ENCODE measurements around the gene COL4A1.
A peak's percentile ranks its signal among the peaks of the same experiment; 100 is the strongest.
"Not testable (repeated sequence)": the region's sequence is repeated elsewhere in the genome, so short reads cannot be mapped to it uniquely, and the experiment has no call there.

COL4A1 gene

DNA sequence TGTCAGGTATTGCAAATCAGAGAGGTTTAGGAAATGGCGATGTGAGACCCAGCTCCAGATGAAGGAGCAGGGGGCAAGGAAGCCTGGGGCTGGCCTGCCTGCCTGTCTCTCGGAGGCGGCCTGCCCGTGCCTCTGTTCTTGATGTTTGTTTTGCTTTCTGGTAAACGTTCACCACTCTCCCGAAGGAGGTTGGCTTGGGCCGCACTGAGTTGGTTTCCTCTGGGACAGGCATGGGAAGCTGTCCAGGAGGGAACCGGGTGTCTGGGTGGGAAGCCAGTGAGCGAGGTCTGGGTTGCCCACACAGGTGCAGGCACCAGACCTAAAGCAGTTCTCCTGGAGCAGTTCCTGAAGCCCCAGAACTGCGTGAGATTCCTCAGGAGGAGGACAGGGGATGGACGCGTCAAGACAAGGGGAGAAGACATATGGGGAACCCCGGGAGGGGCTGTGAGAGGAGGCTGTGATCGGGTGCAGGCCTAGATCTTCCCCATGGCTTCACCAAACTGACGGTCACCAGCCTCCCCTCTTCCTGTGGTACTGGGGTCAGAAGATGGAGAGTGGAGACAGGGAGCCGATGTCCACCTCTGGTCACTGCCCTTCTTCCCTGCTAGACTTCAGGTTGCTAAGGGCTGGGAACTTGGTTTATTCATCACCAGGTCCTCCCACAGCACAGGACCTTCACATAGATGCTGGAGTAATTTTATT, 15.3 kb upstream of the COL4A1 start:
- Histone ChIP-seq H3K4me2 (ENCODE audit: low read length) (no peak overlapping the region), H3K4me3 (ENCODE audit: low read length) (no peak overlapping the region), H2AK5ac (ENCODE audit: low read length) (no peak overlapping the region), H4K8ac (ENCODE audit: low read depth, low read length) (no peak overlapping the region), H3K4ac (ENCODE audit: low read depth, low read length) (no peak overlapping the region), H3K36me3 (ENCODE audit: control insufficient read depth, insufficient read depth, low read length) (no peaks in the 10 kb centered on the region), H3K56ac (ENCODE audit: low read length) (no peak overlapping the region), H3K79me1 (ENCODE audit: low read length) (peaks cover 12% of the 10 kb centered on the region), H4K5ac (ENCODE audit: low read length) (no peak overlapping the region), H3K9ac (ENCODE audit: low read length) (no peak overlapping the region), H2BK120ac (ENCODE audit: low read depth, low read length) (no peak overlapping the region), H3K27ac (ENCODE audit: low read depth, low read length) (no peak overlapping the region), H3K23ac (ENCODE audit: low read length) (no peak overlapping the region), H2BK15ac (replicated peaks; ENCODE audit: low read depth) (no peak overlapping the region), H3K4me1 (ENCODE audit: control insufficient read depth, low read depth, low read length) (peaks cover 14% of the 10 kb centered on the region), H3K18ac (ENCODE audit: low read length) (no peak overlapping the region), H2BK5ac (ENCODE audit: low read length) (no peak overlapping the region), H3K27me3 (ENCODE audit: insufficient read depth, low read length, poor library complexity) (no peaks in the 10 kb centered on the region), H3K79me2 (ENCODE audit: control insufficient read depth, insufficient read depth, low read length) (no peaks in the 10 kb centered on the region)
- no CpG with 5 or more reads among the region's 16 CpGs for WGBS (ENCODE audit: extremely low coverage, insufficient coverage, low lambda C conversion rate)
- no peak for DNase-seq

DNA sequence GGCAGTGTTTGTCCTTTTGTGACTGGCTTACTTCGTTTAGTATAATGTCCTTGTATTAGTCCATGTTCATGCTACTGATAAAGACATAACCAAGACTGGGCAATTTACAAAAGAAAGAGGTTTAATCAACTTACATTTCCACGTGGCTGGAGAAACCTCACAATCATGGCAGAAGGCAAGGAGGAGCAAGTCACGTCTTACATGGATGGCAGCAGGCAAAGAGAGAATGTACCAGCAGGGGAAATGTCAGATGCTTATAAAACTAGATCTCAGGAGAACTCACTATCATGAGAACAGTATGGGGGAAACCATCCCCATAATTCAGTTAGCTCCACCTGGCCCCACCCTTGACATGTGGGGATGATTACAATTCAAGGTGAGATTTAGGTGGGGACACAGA, 14.6 kb upstream of the COL4A1 start:
- WGBS (ENCODE audit: extremely low coverage, insufficient coverage, low lambda C conversion rate): no CpG with 5 or more reads among the region's 3 CpGs
- not testable (repeated sequence) for H3K23ac ChIP-seq (ENCODE audit: low read length); H3K79me2 ChIP-seq (ENCODE audit: control insufficient read depth, insufficient read depth, low read length); H2BK15ac ChIP-seq (replicated peaks; ENCODE audit: low read depth); H4K5ac ChIP-seq (ENCODE audit: low read length); H2BK5ac ChIP-seq (ENCODE audit: low read length); H3K18ac ChIP-seq (ENCODE audit: low read length); H3K36me3 ChIP-seq (ENCODE audit: control insufficient read depth, insufficient read depth, low read length); H2AK5ac ChIP-seq (ENCODE audit: low read length); H3K4me2 ChIP-seq (ENCODE audit: low read length); DNase-seq; H4K8ac ChIP-seq (ENCODE audit: low read depth, low read length); H2BK120ac ChIP-seq (ENCODE audit: low read depth, low read length); H3K4me3 ChIP-seq (ENCODE audit: low read length); H3K27me3 ChIP-seq (ENCODE audit: insufficient read depth, low read length, poor library complexity); H3K9ac ChIP-seq (ENCODE audit: low read length); H3K27ac ChIP-seq (ENCODE audit: low read depth, low read length); H3K56ac ChIP-seq (ENCODE audit: low read length); H3K4ac ChIP-seq (ENCODE audit: low read depth, low read length)
- Histone ChIP-seq H3K4me1 (ENCODE audit: control insufficient read depth, low read depth, low read length) (peaks cover 11% of the 10 kb centered on the region), H3K79me1 (ENCODE audit: low read length) (peaks cover 17% of the 10 kb centered on the region)

DNA sequence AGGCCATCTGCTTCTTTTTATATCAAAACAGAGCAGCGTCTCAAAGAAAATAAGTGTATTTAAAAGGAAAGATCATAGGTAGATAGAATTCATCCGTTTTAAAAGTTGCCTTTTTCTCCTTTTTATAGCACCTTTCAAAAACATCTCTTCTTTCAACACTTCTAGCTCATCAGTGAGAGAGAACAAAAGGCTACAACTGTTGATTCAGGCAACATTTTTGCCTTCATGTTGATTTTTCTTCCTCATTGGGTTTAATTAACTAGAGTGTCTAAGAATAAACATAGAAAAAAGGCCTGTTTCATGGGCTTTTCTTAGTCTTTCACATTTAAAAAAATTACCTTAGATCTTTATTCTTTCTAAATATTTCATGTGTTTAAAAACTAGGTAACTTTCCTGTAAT, 13.7 kb upstream of the COL4A1 start:
- Histone ChIP-seq H2AK5ac (ENCODE audit: low read length) (no peak overlapping the region), H2BK5ac (ENCODE audit: low read length) (no peak overlapping the region), H3K23ac (ENCODE audit: low read length) (no peak overlapping the region), H3K4ac (ENCODE audit: low read depth, low read length) (no peak overlapping the region), H3K27ac (ENCODE audit: low read depth, low read length) (no peak overlapping the region), H3K4me3 (ENCODE audit: low read length) (no peak overlapping the region), H3K79me1 (ENCODE audit: low read length) (peaks cover 18% of the 10 kb centered on the region), H3K27me3 (ENCODE audit: insufficient read depth, low read length, poor library complexity) (no peaks in the 10 kb centered on the region), H3K56ac (ENCODE audit: low read length) (no peak overlapping the region), H3K4me2 (ENCODE audit: low read length) (no peak overlapping the region), H3K4me1 (ENCODE audit: control insufficient read depth, low read depth, low read length) (peaks cover 11% of the 10 kb centered on the region), H2BK15ac (replicated peaks; ENCODE audit: low read depth) (no peak overlapping the region), H4K5ac (ENCODE audit: low read length) (no peak overlapping the region), H3K9ac (ENCODE audit: low read length) (no peak overlapping the region), H3K36me3 (ENCODE audit: control insufficient read depth, insufficient read depth, low read length) (peaks cover 1% of the 10 kb centered on the region), H2BK120ac (ENCODE audit: low read depth, low read length) (no peak overlapping the region), H3K18ac (ENCODE audit: low read length) (no peak overlapping the region), H3K79me2 (ENCODE audit: control insufficient read depth, insufficient read depth, low read length) (no peaks in the 10 kb centered on the region), H4K8ac (ENCODE audit: low read depth, low read length) (no peak overlapping the region)
- no peak for DNase-seq
- WGBS (ENCODE audit: extremely low coverage, insufficient coverage, low lambda C conversion rate): no CpG with 5 or more reads among the region's 2 CpGs

GRCh38 chr13:110319774-110320509, 13.0 kb upstream of the COL4A1 start:
- Histone ChIP-seq H4K8ac (ENCODE audit: low read depth, low read length) (no peak overlapping the region), H3K4ac (ENCODE audit: low read depth, low read length) (no peak overlapping the region), H3K27ac (ENCODE audit: low read depth, low read length) (peak overlapping the region; percentile 46), H3K36me3 (ENCODE audit: control insufficient read depth, insufficient read depth, low read length) (peaks cover 1% of the 10 kb centered on the region), H3K27me3 (ENCODE audit: insufficient read depth, low read length, poor library complexity) (no peaks in the 10 kb centered on the region), H3K79me1 (ENCODE audit: low read length) (peaks cover 16% of the 10 kb centered on the region), H3K79me2 (ENCODE audit: control insufficient read depth, insufficient read depth, low read length) (no peaks in the 10 kb centered on the region), H2BK5ac (ENCODE audit: low read length) (no peak overlapping the region), H3K9ac (ENCODE audit: low read length) (no peak overlapping the region), H2AK5ac (ENCODE audit: low read length) (no peak overlapping the region), H2BK120ac (ENCODE audit: low read depth, low read length) (no peak overlapping the region), H3K23ac (ENCODE audit: low read length) (no peak overlapping the region), H3K18ac (ENCODE audit: low read length) (no peak overlapping the region), H4K5ac (ENCODE audit: low read length) (no peak overlapping the region), H3K4me3 (ENCODE audit: low read length) (no peak overlapping the region), H3K4me2 (ENCODE audit: low read length) (no peak overlapping the region), H2BK15ac (replicated peaks; ENCODE audit: low read depth) (no peak overlapping the region), H3K4me1 (ENCODE audit: control insufficient read depth, low read depth, low read length) (peaks cover 11% of the 10 kb centered on the region), H3K56ac (ENCODE audit: low read length) (peak overlapping the region; percentile 51)
- peak; percentile 79 for DNase-seq
- no CpG with 5 or more reads among the region's 19 CpGs for WGBS (ENCODE audit: extremely low coverage, insufficient coverage, low lambda C conversion rate)

- Histone ChIP-seq H2BK5ac (ENCODE audit: low read length) (no peak overlapping the region), H3K27ac (ENCODE audit: low read depth, low read length) (peak overlapping the region; percentile 46), H4K5ac (ENCODE audit: low read length) (no peak overlapping the region), H3K18ac (ENCODE audit: low read length) (no peak overlapping the region), H3K4me3 (ENCODE audit: low read length) (no peak overlapping the region), H3K23ac (ENCODE audit: low read length) (no peak overlapping the region), H3K4me2 (ENCODE audit: low read length) (no peak overlapping the region), H3K27me3 (ENCODE audit: insufficient read depth, low read length, poor library complexity) (no peaks in the 10 kb centered on the region), H3K79me2 (ENCODE audit: control insufficient read depth, insufficient read depth, low read length) (no peaks in the 10 kb centered on the region), H2BK15ac (replicated peaks; ENCODE audit: low read depth) (no peak overlapping the region), H3K56ac (ENCODE audit: low read length) (peak overlapping the region; percentile 51), H4K8ac (ENCODE audit: low read depth, low read length) (no peak overlapping the region), H3K36me3 (ENCODE audit: control insufficient read depth, insufficient read depth, low read length) (peaks cover 1% of the 10 kb centered on the region), H3K4me1 (ENCODE audit: control insufficient read depth, low read depth, low read length) (peaks cover 11% of the 10 kb centered on the region), H3K9ac (ENCODE audit: low read length) (no peak overlapping the region), H3K4ac (ENCODE audit: low read depth, low read length) (no peak overlapping the region), H3K79me1 (ENCODE audit: low read length) (peaks cover 18% of the 10 kb centered on the region), H2AK5ac (ENCODE audit: low read length) (no peak overlapping the region), H2BK120ac (ENCODE audit: low read depth, low read length) (no peak overlapping the region)
- DNase-seq: no peak
- no CpG with 5 or more reads among the region's 4 CpGs for WGBS (ENCODE audit: extremely low coverage, insufficient coverage, low lambda C conversion rate)
These were observed 12.4 kb upstream of the COL4A1 start for GRCh38 chr13:110319397-110319773.
